Kidney epithelial cell (primary cell): ENCODE data around the gene DCTN4. TPM values are rescaled to one million over a fixed set of nuclear protein-coding genes. Genes with fewer than 3 reads are reported as not detected.

Experiments
- DNase-seq: peaks from one replicate; pipeline ENCODE4 v3.0.0-alpha.2; 2010; ENCODE audit warnings: low read depth
- H3K27me3 ChIP-seq: 2 replicates; pipeline ENCODE4 v1.6.0; 2011; ENCODE audit warnings: low read length; ENCODE audit not compliant: control insufficient read depth, insufficient read depth
- H3K36me3 ChIP-seq: 2 replicates; pipeline ENCODE4 v1.5.1; 2011; ENCODE audit warnings: low read length; ENCODE audit not compliant: control insufficient read depth, insufficient read depth
- H3K4me3 ChIP-seq: 2 replicates; pipeline ENCODE4 v1.5.1; 2011; ENCODE audit warnings: low read depth, mild to moderate bottlenecking, control low read depth, low read length
- total RNA-seq: library from RNA; depleted of rRNA; stranded (reverse); fragments of >200 nt; gene quantifications from 2 replicates; pipeline ENCODE4 v1.2.3, GENCODE V29; 2015
- TF ChIP-seq, protein P1 (sequence below): IDR thresholded peaks from 2 replicates; pipeline ENCODE4 v1.5.1; 2011; ENCODE audit warnings: mild to moderate bottlenecking, moderate library complexity, low read length, control low read depth, inconsistent platforms; ENCODE audit not compliant: insufficient read depth, poor library complexity, severe bottlenecking

Gene DCTN4
- total RNA-seq, 1 donor from 2014 or later = 54.0 TPM

DNA sequence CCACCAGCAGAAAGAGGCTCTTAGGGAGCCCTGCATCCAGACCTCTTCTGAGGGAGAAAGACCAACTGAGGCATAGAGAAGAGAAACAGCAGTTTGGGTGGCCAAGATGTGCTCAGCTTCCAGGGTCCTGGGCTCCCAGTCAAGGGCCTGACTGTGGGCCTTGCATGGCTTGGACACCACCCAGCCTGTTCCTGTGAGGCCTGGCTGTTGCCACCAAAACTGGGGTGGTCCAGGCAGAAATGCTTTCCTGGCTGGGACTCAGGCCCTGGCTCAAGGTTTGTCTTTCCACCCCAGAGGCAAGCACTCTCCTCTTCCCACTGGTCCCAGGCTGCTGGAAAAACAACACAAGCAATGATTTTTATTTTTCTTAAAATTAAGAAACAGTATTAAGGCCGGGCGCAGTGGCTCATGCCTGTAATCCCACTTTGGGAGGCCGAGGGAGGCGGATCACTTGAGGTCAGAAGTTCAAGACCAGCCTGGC, 84.4 kb downstream of the DCTN4 start:
- H3K27me3 ChIP-seq = peaks cover 2% of the 10 kb centered on the region
- no peaks in the 10 kb centered on the region for H3K36me3 ChIP-seq
- H3K4me3 ChIP-seq = no peak overlapping the region
- DNase-seq = no peak
- TF ChIP-seq, protein P1, sequence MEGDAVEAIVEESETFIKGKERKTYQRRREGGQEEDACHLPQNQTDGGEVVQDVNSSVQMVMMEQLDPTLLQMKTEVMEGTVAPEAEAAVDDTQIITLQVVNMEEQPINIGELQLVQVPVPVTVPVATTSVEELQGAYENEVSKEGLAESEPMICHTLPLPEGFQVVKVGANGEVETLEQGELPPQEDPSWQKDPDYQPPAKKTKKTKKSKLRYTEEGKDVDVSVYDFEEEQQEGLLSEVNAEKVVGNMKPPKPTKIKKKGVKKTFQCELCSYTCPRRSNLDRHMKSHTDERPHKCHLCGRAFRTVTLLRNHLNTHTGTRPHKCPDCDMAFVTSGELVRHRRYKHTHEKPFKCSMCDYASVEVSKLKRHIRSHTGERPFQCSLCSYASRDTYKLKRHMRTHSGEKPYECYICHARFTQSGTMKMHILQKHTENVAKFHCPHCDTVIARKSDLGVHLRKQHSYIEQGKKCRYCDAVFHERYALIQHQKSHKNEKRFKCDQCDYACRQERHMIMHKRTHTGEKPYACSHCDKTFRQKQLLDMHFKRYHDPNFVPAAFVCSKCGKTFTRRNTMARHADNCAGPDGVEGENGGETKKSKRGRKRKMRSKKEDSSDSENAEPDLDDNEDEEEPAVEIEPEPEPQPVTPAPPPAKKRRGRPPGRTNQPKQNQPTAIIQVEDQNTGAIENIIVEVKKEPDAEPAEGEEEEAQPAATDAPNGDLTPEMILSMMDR = no peak

DNA sequence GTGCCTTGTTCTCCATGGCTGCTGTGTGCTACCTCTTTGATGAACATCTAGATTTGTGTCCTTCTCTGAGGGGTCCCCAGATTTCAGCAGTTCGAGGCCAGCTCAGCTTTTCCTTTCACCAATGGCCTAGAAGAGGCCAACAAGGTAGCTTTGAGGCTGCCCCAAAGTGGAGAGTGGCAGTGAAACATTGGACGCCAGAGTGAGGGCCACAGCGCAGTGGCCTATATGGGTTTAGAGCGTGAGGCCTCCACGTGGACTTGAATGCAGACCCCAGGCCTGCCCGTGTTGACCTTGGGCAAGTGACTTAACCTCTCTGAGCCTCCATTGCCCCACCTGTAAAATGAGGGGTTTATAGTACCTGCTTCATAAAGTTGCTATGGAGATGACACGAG, 85.9 kb downstream of the DCTN4 start:
- DNase-seq = no peak
- H3K4me3 ChIP-seq = no peak overlapping the region
- TF ChIP-seq, protein P1 = no peak
- H3K27me3 ChIP-seq = peaks cover 2% of the 10 kb centered on the region
- no peaks in the 10 kb centered on the region for H3K36me3 ChIP-seq

DNA sequence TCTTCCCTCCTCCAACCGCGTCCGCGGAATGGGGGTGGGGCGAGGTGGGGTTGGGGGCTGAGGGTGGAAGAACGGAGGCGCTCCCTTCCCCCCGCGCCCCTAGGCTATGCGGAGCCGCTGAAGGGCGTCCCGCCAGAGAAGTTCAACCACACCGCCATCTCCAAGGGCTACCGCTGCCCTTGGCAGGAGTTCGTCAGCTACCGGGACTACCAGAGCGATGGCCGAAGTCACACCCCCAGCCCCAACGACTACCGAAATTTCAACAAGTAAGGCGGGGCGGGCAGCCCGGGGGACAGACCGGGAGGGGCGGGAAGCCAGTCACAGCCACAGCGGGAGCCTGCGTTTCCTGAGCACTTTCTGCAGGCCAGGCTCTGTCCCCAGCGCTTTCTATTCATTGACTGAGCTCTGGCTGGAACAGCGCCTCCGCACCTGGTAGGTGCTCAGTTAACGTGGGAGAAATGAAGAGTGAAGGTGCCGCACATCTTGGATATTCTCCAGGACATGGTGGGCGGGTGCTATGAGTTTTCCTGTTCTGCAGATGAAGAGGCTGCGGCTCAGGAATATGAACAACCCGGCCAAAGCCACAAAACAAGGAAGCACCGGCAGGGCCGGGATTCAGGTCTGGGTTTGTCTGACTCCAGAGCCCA, 86.5 kb downstream of the DCTN4 start:
- H3K27me3 ChIP-seq = peaks cover 2% of the 10 kb centered on the region
- TF ChIP-seq, protein P1 = no peak
- H3K4me3 ChIP-seq = peak overlapping the region; percentile 52
- DNase-seq = no peak
- no peaks in the 10 kb centered on the region for H3K36me3 ChIP-seq

DNA sequence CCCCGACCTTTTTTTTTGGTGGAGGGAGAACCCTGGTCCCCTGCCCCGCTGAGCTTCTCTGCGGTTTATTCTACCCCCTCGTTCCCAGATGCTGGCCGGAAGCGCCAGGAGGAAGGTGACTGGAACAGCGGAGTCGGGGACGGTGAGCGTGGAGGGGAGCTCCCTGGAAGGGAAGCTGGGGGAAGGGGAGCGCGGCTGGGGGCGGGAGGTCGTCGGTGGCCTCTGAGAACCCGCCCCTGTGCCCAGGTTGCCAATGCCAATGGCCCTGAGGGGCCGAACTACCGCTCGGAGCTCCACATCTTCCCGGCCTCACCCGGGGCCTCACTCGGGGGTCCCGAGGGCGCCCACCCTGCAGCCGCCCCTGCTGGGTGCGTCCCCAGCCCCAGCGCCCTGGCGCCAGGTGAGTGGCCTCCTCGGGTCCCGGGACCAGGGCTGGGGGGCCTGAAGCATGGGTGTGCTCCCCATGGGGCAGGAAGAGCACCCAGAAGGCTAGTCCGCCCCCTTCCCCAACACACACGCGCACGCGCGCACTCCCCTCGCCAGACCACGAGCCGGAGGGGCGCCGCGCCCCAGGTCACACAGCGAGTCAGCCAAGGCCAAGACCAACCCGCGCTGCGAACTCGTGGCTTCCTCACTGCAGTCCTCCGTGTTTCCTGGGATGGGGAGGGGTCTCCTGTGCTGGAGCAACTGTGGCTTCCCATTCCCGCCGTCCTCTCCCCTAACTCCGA, 87.1 kb downstream of the DCTN4 start:
- TF ChIP-seq, protein P1 = no peak
- Histone ChIP-seq H3K36me3 (no peaks in the 10 kb centered on the region), H3K27me3 (peaks cover 2% of the 10 kb centered on the region), H3K4me3 (peak overlapping the region; percentile 52)
- no peak for DNase-seq

DNA sequence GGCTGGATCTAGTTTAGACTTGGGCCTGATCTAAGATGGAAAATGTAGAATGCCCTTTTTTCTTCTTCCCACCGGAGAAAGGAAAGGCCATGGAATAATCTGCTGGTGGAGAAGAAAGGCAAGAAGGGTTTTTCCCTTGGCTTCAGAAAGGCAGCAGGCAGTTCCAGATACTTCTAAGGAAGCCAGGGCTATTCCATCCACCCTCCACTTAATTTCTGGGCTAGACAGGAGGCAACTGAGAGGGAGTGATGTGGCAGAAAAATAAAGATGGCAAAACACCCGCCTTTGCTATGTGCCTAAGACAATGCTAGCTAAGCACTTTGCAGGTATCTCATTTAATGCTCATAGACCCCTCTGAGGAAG, 87.9 kb downstream of the DCTN4 start:
- TF ChIP-seq, protein P1 = no peak

More for the DNA sequence above, 87.9 kb downstream of the DCTN4 start:
- H3K4me3 ChIP-seq = no peak overlapping the region
- no peak for DNase-seq
- peaks cover 2% of the 10 kb centered on the region for H3K27me3 ChIP-seq
- no peaks in the 10 kb centered on the region for H3K36me3 ChIP-seq
